C1 segment of cervical spinal cord (tissue), 14 donors: ENCODE results near the gene E2F2.
"Not testable (repeated sequence)": the region's sequence is repeated elsewhere in the genome, so short reads cannot be mapped to it uniquely, and the experiment has no call there.

Experiments used
- DNase-seq, 14 donors: peaks; one replicate each; lab custom pipeline; 2025; lab: John Stamatoyannopoulos, UW

Gene E2F2

GRCh38 chr1:23546897-23547584 is 16.0 kb upstream of the E2F2 start:
- no peak for DNase-seq

GRCh38 chr1:23545851-23546250 is 14.8 kb upstream of the E2F2 start:
- no peak for DNase-seq

- peak in 10 of 14 donors; percentile 17 to 62 (median 36) for DNase-seq
Observed at GRCh38 chr1:23544444-23545389, 13.7 kb upstream of the E2F2 start.

- DNase-seq: no peak
Observed at GRCh38 chr1:23543707-23544443, 12.8 kb upstream of the E2F2 start.

- DNase-seq: not testable (repeated sequence)
Observed at GRCh38 chr1:23542940-23543339, 11.9 kb upstream of the E2F2 start.

GRCh38 chr1:23539698-23540266 is 8.7 kb upstream of the E2F2 start:
- peak in 13 of 14 donors; percentile 23 to 76 (median 66) for DNase-seq

GRCh38 chr1:23537296-23537973 is 6.4 kb upstream of the E2F2 start:
- DNase-seq: no peak

- DNase-seq: no peak
Observed at GRCh38 chr1:23533246-23534023, 2.4 kb upstream of the E2F2 start.

GRCh38 chr1:23531562-23532094 is 595 bp upstream of the E2F2 start:
- DNase-seq: peak in 1 of 14 donors; percentile 23

GRCh38 chr1:23530087-23530746 is 816 bp downstream of the E2F2 start:
- DNase-seq: no peak

GRCh38 chr1:23529146-23530086 is 1.6 kb downstream of the E2F2 start:
- no peak for DNase-seq

- no peak for DNase-seq
Observed at GRCh38 chr1:23528250-23528978, 2.6 kb downstream of the E2F2 start.

GRCh38 chr1:23527900-23528249 is 3.2 kb downstream of the E2F2 start:
- DNase-seq: no peak

- DNase-seq: no peak
Observed at GRCh38 chr1:23527366-23527765, 3.7 kb downstream of the E2F2 start.

GRCh38 chr1:23526329-23527041 is 4.5 kb downstream of the E2F2 start:
- no peak for DNase-seq

- DNase-seq: no peak
Observed at GRCh38 chr1:23525558-23526250, 5.3 kb downstream of the E2F2 start.
